ENCODE measurements around the gene RBM20. TPM values are rescaled to one million over a fixed set of nuclear protein-coding genes. Genes with fewer than 3 reads are reported as not detected.

The RBM20 gene
- total RNA-seq, 1 donor from 2014 or later, result 0.32 TPM

- Histone ChIP-seq H3K9me3 (ENCODE audit: low read depth) (no peaks in the 10 kb centered on the region), H3K4me3 (no peak overlapping the region), H3F3A (ENCODE audit: low read depth) (no peaks in the 10 kb centered on the region), H3K4me2 (no peak overlapping the region), H4K20me1 (ENCODE audit: low read depth) (no peaks in the 10 kb centered on the region), H3K9ac (no peak overlapping the region), H3K27ac (no peak overlapping the region), H3K79me2 (ENCODE audit: low read depth) (no peaks in the 10 kb centered on the region), H2AFZ (replicated peaks) (no peak overlapping the region), H3K27me3 (no peaks in the 10 kb centered on the region), H3K36me3 (no peaks in the 10 kb centered on the region), H3K4me1 (peaks cover 23% of the 10 kb centered on the region)
- no peak overlapping the region for H3K27ac Mint-ChIP-seq
- H3K27me3 Mint-ChIP-seq (ENCODE audit: insufficient read depth, low read depth), result peaks cover 4% of the 10 kb centered on the region
- H3K9me3 Mint-ChIP-seq, result no peaks in the 10 kb centered on the region
- peaks cover 50% of the 10 kb centered on the region for H3K4me1 Mint-ChIP-seq
- no peak for DNase-seq (ENCODE audit: low spot score)
- no peaks in the 10 kb centered on the region for H3K36me3 Mint-ChIP-seq
- no peak overlapping the region for H3K4me3 Mint-ChIP-seq
- TF ChIP-seq CTCF (IDR thresholded peaks at IDR 0.05) (no peak), EZH2phosphoT487 (IDR thresholded peaks at IDR 0.05) (no peak), EZH2 (IDR thresholded peaks at IDR 0.05) (no peak)
Observed at GRCh38 chr10:110840225-110840922, 196.2 kb downstream of the RBM20 start.

- H3K9me3 Mint-ChIP-seq, result no peaks in the 10 kb centered on the region
- DNase-seq (ENCODE audit: low spot score), result no peak
Observed at GRCh38 chr10:110840923-110841428, 196.8 kb downstream of the RBM20 start.

GRCh38 chr10:110841767-110842267, 197.7 kb downstream of the RBM20 start:
- no peak overlapping the region for H3K27ac ChIP-seq
- no peak for DNase-seq (ENCODE audit: low spot score)
- TF ChIP-seq EZH2phosphoT487 (IDR thresholded peaks at IDR 0.05) (no peak), CTCF (IDR thresholded peaks at IDR 0.05) (no peak), EZH2 (IDR thresholded peaks at IDR 0.05) (no peak)
- H3K9me3 ChIP-seq (ENCODE audit: low read depth), result no peaks in the 10 kb centered on the region
- peaks cover 9% of the 10 kb centered on the region for H3K4me1 ChIP-seq
- H2AFZ ChIP-seq (replicated peaks), result no peak overlapping the region
- no peak overlapping the region for H3K4me3 ChIP-seq
- no peak overlapping the region for H3K4me2 ChIP-seq
- peaks cover 2% of the 10 kb centered on the region for H3K27me3 Mint-ChIP-seq (ENCODE audit: insufficient read depth, low read depth)
- no peak overlapping the region for H3K27ac Mint-ChIP-seq
- H3K4me1 Mint-ChIP-seq, result peaks cover 36% of the 10 kb centered on the region
- no peaks in the 10 kb centered on the region for H3K27me3 ChIP-seq
- H4K20me1 ChIP-seq (ENCODE audit: low read depth), result no peaks in the 10 kb centered on the region
- no peaks in the 10 kb centered on the region for H3K36me3 ChIP-seq
- H3K36me3 Mint-ChIP-seq, result no peaks in the 10 kb centered on the region
- H3F3A ChIP-seq (ENCODE audit: low read depth), result no peaks in the 10 kb centered on the region
- H3K9ac ChIP-seq, result no peak overlapping the region
- no peaks in the 10 kb centered on the region for H3K9me3 Mint-ChIP-seq
- no peak overlapping the region for H3K4me3 Mint-ChIP-seq
- no peaks in the 10 kb centered on the region for H3K79me2 ChIP-seq (ENCODE audit: low read depth)

More at GRCh38 chr10:110840923-110841428, 196.8 kb downstream of the RBM20 start:
- H3K9ac ChIP-seq, result no peak overlapping the region
- Mint-ChIP-seq H3K4me1 (peaks cover 44% of the 10 kb centered on the region), H3K4me3 (no peak overlapping the region), H3K27me3 (ENCODE audit: insufficient read depth, low read depth) (peaks cover 4% of the 10 kb centered on the region), H3K36me3 (no peaks in the 10 kb centered on the region), H3K27ac (no peak overlapping the region)
- no peak overlapping the region for H3K4me2 ChIP-seq
- H3K27me3 ChIP-seq, result no peaks in the 10 kb centered on the region
- H3K27ac ChIP-seq, result no peak overlapping the region
- H3K36me3 ChIP-seq, result no peaks in the 10 kb centered on the region
- no peaks in the 10 kb centered on the region for H3K79me2 ChIP-seq (ENCODE audit: low read depth)
- H2AFZ ChIP-seq (replicated peaks), result no peak overlapping the region
- no peak overlapping the region for H3K4me3 ChIP-seq
- TF ChIP-seq EZH2 (IDR thresholded peaks at IDR 0.05) (no peak), EZH2phosphoT487 (IDR thresholded peaks at IDR 0.05) (no peak), CTCF (IDR thresholded peaks at IDR 0.05) (no peak)
- H3K9me3 ChIP-seq (ENCODE audit: low read depth), result no peaks in the 10 kb centered on the region
- H4K20me1 ChIP-seq (ENCODE audit: low read depth), result no peaks in the 10 kb centered on the region
- no peaks in the 10 kb centered on the region for H3F3A ChIP-seq (ENCODE audit: low read depth)
- H3K4me1 ChIP-seq, result peaks cover 17% of the 10 kb centered on the region

All from neural progenitor cell (in vitro differentiated cells).